ENCODE data around the gene PACSIN2.

GRCh38 chr22:42945027-42945426, 69.9 kb downstream of the PACSIN2 start:
- TF ChIP-seq CTCF (IDR thresholded peaks at IDR 0.05) (no peak), POLR2A (IDR thresholded peaks at IDR 0.05) (no peak), POLR2AphosphoS5 (IDR thresholded peaks at IDR 0.05) (no peak), EP300 (IDR thresholded peaks at IDR 0.05) (no peak)
